Hepatocyte (in vitro differentiated cells): ENCODE measurements around the gene PKP1.

Experiments used
- CTCF ChIP-seq: fragments of 200-600 bp; sonication (generic); IDR thresholded peaks from 2 replicates; pipeline ENCODE4 v1.5.1; 2016; ENCODE audit warnings: antibody characterized with exemption, mild to moderate bottlenecking; ENCODE audit not compliant: poor library complexity
- EZH2phosphoT487 ChIP-seq: fragments of 200-600 bp; sonication (generic); IDR thresholded peaks from one replicate; pipeline ENCODE4 v1.6.1; 2018; ENCODE audit warnings: antibody characterized with exemption, mild to moderate bottlenecking, low read depth, moderate library complexity; ENCODE audit not compliant: unreplicated experiment, severe bottlenecking

GRCh38 chr1:201283836-201284553 lies 689 bp downstream of the PKP1 start:
- TF ChIP-seq CTCF, result no peak
- no peak for TF ChIP-seq EZH2phosphoT487
